ENCODE measurements around the gene ATP9A.

Gene ATP9A

GRCh38 chr20:51810155-51811041 lies 42.2 kb upstream of the ATP9A start:
- TF ChIP-seq CTCF (IDR thresholded peaks at IDR 0.05; ENCODE audit: insufficient read depth, low read depth, low read length, missing control alignments), result no peak
- no peak for DNase-seq (ENCODE audit: low read depth)
- H3K4me3 ChIP-seq (ENCODE audit: low read length), result no peak overlapping the region

GRCh38 chr20:51807720-51808250 lies 39.6 kb upstream of the ATP9A start:
- no peak for TF ChIP-seq CTCF (IDR thresholded peaks at IDR 0.05; ENCODE audit: insufficient read depth, low read depth, low read length, missing control alignments)
- H3K4me3 ChIP-seq (ENCODE audit: low read length), result no peak overlapping the region
- DNase-seq (ENCODE audit: low read depth), result no peak

- no peak for DNase-seq (ENCODE audit: low read depth)
- no peak overlapping the region for H3K4me3 ChIP-seq (ENCODE audit: low read length)
- TF ChIP-seq CTCF (IDR thresholded peaks at IDR 0.05; ENCODE audit: insufficient read depth, low read depth, low read length, missing control alignments), result no peak
Measured at GRCh38 chr20:51804754-51805153, 36.6 kb upstream of the ATP9A start.

GRCh38 chr20:51803148-51803854 lies 35.1 kb upstream of the ATP9A start:
- peak; percentile 20 for DNase-seq (ENCODE audit: low read depth)
- H3K4me3 ChIP-seq (ENCODE audit: low read length), result no peak overlapping the region
- TF ChIP-seq CTCF (IDR thresholded peaks at IDR 0.05; ENCODE audit: insufficient read depth, low read depth, low read length, missing control alignments), result no peak

- no peak within 1 kb of the TSS for H3K4me3 ChIP-seq (ENCODE audit: low read length)
- TF ChIP-seq CTCF (IDR thresholded peaks at IDR 0.05; ENCODE audit: insufficient read depth, low read depth, low read length, missing control alignments), result no peak
- no peak for DNase-seq (ENCODE audit: low read depth)
Measured at GRCh38 chr20:51802170-51802751, 34.1 kb upstream of the ATP9A start, which contains the start of gene SALL4. Gene SALL4 (minus strand): TSS chr20:51802521. CDS start chr20:51802408, 113 bp downstream.

- DNase-seq (ENCODE audit: low read depth), result no peak
- TF ChIP-seq CTCF (IDR thresholded peaks at IDR 0.05; ENCODE audit: insufficient read depth, low read depth, low read length, missing control alignments), result no peak
- H3K4me3 ChIP-seq (ENCODE audit: low read length), result no peak overlapping the region
Measured at GRCh38 chr20:51801823-51802123, 33.6 kb upstream of the ATP9A start.
